ENCODE data around the gene PLXNA4. TPM values are rescaled to one million over a fixed set of nuclear protein-coding genes. Genes with fewer than 3 reads are reported as not detected.

Gene PLXNA4
- total and polyA plus RNA-seq, 9 of the 15 experiments (the other 6 are each of a cell fraction or from before 2014, with no cell fraction given): under 0.01 to 0.09 TPM; not detected in 7

GRCh38 chr7:132158166-132158565, 418.1 kb downstream of the PLXNA4 start (continued):
- TF ChIP-seq GABPB2 (CRISPR knock-in tag; conservative IDR thresholded peaks at IDR 0.05) (no peak), MCM2 (IDR thresholded peaks at IDR 0.05; ENCODE audit: low read depth) (no peak), NCOA4 (IDR thresholded peaks at IDR 0.05; ENCODE audit: partially characterized antibody) (no peak), HIVEP1 (CRISPR knock-in tag; IDR thresholded peaks at IDR 0.05) (no peak), BRD9 (IDR thresholded peaks at IDR 0.05; ENCODE audit: low read depth, partially characterized antibody) (no peak), ZC3H11A (IDR thresholded peaks at IDR 0.05; ENCODE audit: low read depth, low read length) (no peak), IRF9 (tag; IDR thresholded peaks at IDR 0.05) (no peak)

- H2AFZ ChIP-seq (ENCODE audit: low read depth, low read length): no peak overlapping the region
- no peak for ATAC-seq
Measured at GRCh38 chr7:132155715-132156114, 420.6 kb downstream of the PLXNA4 start.

More at GRCh38 chr7:132155715-132156114, 420.6 kb downstream of the PLXNA4 start:
- no peak overlapping the region for H3K4me3 ChIP-seq
- no peak overlapping the region for H3K27ac ChIP-seq (ENCODE audit: extremely low read depth, low read depth, low read length)
- CTCF ChIA-PET (ENCODE audit: low intra/inter-chr PET ratio): no interaction called here
- 1% methylated on average over 5 of the region's 5 CpGs for WGBS (ENCODE audit: insufficient coverage, low coverage, missing lambda C conversion rate)
- POLR2A ChIA-PET: no interaction called here
- no peaks in the 10 kb centered on the region for H3K9me1 ChIP-seq (ENCODE audit: control insufficient read depth, insufficient read depth, low read length)
- H3K9me3 ChIP-seq (replicated peaks; ENCODE audit: control insufficient read depth, insufficient read depth, low read depth, low read length): no peaks in the 10 kb centered on the region
- in situ Hi-C loops (cut with MboI) (no loop called here), intact Hi-C loops (cut with micrococcal nuclease) (no loop called here)
- no peaks in the 10 kb centered on the region for H3K36me3 ChIP-seq (ENCODE audit: control insufficient read depth, insufficient read depth, low read length)
- H3K27me3 ChIP-seq (ENCODE audit: control insufficient read depth in 2 of 2, insufficient read depth in 2 of 2, low read length in 2 of 2): peaks cover 0 to 33% of the 10 kb centered on the region in 2 experiments; a peak in 3 of 5 replicates
- no peak for FAIRE-seq
- no peak for DNase-seq (ENCODE audit: extremely low read depth in 1 of 4, low spot score in 3 of 4)
- BruUV-seq (replicated peaks): no TSS peak
- H3K4me1 ChIP-seq (replicated peaks in 1 of 2; ENCODE audit: control insufficient read depth in 2 of 2, insufficient read depth in 2 of 2, low read length in 2 of 2): no peaks in the 10 kb centered on the region
- no peak overlapping the region for H3K9ac ChIP-seq (ENCODE audit: insufficient read depth in 1 of 2, low read depth in 2 of 2, low read length in 2 of 2)
- no peaks in the 10 kb centered on the region for H3K79me2 ChIP-seq (ENCODE audit: control insufficient read depth, insufficient read depth, low read length)
- H3K4me2 ChIP-seq (ENCODE audit: insufficient read depth, low read length): no peak overlapping the region
- TF ChIP-seq ZNF134 (CRISPR knock-in tag; conservative IDR thresholded peaks at IDR 0.05) (peak; percentile 79), NFIC (IDR thresholded peaks at IDR 0.05) (0 out of 2 replicates have a peak, but pooled peaks have one; percentile 5), PKNOX1 (IDR thresholded peaks at IDR 0.05) (no peak)
- H4K20me1 ChIP-seq (replicated peaks; ENCODE audit: control insufficient read depth, insufficient read depth, low read length): peaks cover 7% of the 10 kb centered on the region; the same call in 1 of the 2 replicates
